ENCODE results near the gene SMC1B. TPM values are rescaled to one million over a fixed set of nuclear protein-coding genes. Genes with fewer than 3 reads are reported as not detected.
A peak's percentile ranks its signal among the peaks of the same experiment; 100 is the strongest.

SMC1B gene
- total RNA-seq, 4 donors from 2014 or later, result not detected

DNA sequence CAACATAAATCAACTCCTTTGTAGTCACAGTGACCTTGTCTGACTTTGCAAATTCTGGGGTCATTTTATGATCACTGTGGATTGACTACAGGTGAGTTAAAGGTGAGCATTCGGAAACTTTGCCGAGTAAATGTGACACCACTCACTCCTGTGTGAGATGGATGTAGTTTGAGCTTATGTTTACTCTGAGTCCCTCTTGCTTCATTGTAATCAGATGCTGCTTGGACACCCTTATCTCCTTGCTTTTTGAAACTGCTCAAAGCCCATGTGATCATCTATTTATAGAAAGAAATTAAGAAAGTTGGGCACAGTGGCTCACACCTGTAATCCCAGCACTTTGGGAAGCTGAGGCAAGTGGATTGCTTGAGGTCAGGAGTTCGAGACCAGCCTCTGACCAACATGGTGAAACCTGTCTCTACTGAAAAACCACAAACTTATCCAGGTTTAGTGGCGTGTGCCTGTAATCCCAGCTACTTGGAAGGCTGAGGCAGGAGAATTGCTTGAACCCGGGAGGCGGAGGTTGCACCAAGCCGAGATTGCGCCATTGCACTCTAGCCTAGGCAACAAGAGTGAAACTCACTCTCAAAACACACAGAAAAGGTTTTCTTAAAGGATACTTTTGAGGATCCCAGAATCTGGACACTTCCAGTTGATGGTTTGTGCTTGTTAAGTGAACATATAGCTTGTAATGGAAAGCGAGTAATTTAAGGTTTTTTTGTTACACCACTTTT is 96.4 kb downstream of the SMC1B start:
- intact Hi-C loops (cut with DNase I; ENCODE audit: low total_unique reads) (loop anchor here (10.0 kb wide), 2 partner anchors 238 to 938 kb away; partner anchors contain the start of gene CDPF1), in situ Hi-C loops (cut with MboI; ENCODE audit: low pct_ligation_motif_present in 1 of 4, low pct_unique_long_range_greater_than_20kb in 1 of 4, low sequenced_read_pairs in 3 of 4) (no loop called here)
- H3K4me1 ChIP-seq, result peaks cover 8 to 43% (median 28%) of the 10 kb centered on the region in 4 donors
- H3K4me3 ChIP-seq, result no peak overlapping the region
- WGBS, 2 donors (ENCODE audit: low coverage in 1 of 2), result 89 to 97% methylated on average over 3 to 9 of the region's 9 CpGs
- no peaks in the 10 kb centered on the region for H3K9me3 ChIP-seq
- H3K27ac ChIP-seq, result peak overlapping the region; percentile 76 to 87 (median 84)
- H3K36me3 ChIP-seq, result no peaks in the 10 kb centered on the region
- no peak for TF ChIP-seq POLR2AphosphoS5 (IDR thresholded peaks at IDR 0.05)
- TF ChIP-seq, protein P1, sequence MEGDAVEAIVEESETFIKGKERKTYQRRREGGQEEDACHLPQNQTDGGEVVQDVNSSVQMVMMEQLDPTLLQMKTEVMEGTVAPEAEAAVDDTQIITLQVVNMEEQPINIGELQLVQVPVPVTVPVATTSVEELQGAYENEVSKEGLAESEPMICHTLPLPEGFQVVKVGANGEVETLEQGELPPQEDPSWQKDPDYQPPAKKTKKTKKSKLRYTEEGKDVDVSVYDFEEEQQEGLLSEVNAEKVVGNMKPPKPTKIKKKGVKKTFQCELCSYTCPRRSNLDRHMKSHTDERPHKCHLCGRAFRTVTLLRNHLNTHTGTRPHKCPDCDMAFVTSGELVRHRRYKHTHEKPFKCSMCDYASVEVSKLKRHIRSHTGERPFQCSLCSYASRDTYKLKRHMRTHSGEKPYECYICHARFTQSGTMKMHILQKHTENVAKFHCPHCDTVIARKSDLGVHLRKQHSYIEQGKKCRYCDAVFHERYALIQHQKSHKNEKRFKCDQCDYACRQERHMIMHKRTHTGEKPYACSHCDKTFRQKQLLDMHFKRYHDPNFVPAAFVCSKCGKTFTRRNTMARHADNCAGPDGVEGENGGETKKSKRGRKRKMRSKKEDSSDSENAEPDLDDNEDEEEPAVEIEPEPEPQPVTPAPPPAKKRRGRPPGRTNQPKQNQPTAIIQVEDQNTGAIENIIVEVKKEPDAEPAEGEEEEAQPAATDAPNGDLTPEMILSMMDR (IDR thresholded peaks at IDR 0.05), result no peak
- no peak for TF ChIP-seq EP300 (IDR thresholded peaks at IDR 0.05; ENCODE audit: low read depth)
- TF ChIP-seq POLR2A (IDR thresholded peaks at IDR 0.05), result no peak
- no peak for DNase-seq
- no peaks in the 10 kb centered on the region for H3K27me3 ChIP-seq

DNA sequence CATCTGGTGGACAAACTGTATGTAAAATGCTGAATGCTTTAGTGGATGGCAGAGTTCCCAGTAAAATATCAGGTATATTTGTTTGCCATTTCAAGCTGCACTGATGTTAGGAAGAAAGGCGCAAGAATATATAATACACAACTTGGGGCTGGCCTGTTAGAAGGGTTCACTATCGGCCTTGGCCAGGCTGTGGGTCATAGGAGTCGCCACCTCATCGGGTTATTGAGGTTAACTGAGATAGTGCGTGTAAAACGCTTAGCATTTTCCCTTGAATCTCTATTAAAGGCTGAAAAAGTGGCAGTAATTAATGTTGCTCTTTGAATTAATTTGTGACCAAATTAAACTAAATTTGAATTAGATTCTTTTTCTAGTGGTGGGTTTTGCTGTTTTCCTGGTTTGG is 98.6 kb downstream of the SMC1B start:
- Histone ChIP-seq H3K9me3 (no peaks in the 10 kb centered on the region), H3K4me1 (peaks cover 17 to 54% (median 40%) of the 10 kb centered on the region in 4 donors), H3K4me3 (no peak overlapping the region), H3K36me3 (no peaks in the 10 kb centered on the region), H3K27ac (peak overlapping the region in 1 of 4 donors; percentile 21), H3K27me3 (no peaks in the 10 kb centered on the region)
- 82 to 90% methylated on average over 5 to 6 of the region's 6 CpGs for WGBS, 2 donors (ENCODE audit: low coverage in 1 of 2)
- in situ Hi-C loops (cut with MboI; ENCODE audit: low pct_ligation_motif_present in 1 of 4, low pct_unique_long_range_greater_than_20kb in 1 of 4, low sequenced_read_pairs in 3 of 4), result no loop called here
- DNase-seq, result no peak
- intact Hi-C loops (cut with DNase I; ENCODE audit: low total_unique reads), result loop anchor here (10.0 kb wide), 2 partner anchors 240 to 940 kb away; partner anchors contain the start of gene CDPF1
- TF ChIP-seq POLR2AphosphoS5 (IDR thresholded peaks at IDR 0.05) (no peak), POLR2A (IDR thresholded peaks at IDR 0.05) (no peak), EP300 (IDR thresholded peaks at IDR 0.05; ENCODE audit: low read depth) (no peak)
- TF ChIP-seq, protein P1 (IDR thresholded peaks at IDR 0.05), result no peak

DNA sequence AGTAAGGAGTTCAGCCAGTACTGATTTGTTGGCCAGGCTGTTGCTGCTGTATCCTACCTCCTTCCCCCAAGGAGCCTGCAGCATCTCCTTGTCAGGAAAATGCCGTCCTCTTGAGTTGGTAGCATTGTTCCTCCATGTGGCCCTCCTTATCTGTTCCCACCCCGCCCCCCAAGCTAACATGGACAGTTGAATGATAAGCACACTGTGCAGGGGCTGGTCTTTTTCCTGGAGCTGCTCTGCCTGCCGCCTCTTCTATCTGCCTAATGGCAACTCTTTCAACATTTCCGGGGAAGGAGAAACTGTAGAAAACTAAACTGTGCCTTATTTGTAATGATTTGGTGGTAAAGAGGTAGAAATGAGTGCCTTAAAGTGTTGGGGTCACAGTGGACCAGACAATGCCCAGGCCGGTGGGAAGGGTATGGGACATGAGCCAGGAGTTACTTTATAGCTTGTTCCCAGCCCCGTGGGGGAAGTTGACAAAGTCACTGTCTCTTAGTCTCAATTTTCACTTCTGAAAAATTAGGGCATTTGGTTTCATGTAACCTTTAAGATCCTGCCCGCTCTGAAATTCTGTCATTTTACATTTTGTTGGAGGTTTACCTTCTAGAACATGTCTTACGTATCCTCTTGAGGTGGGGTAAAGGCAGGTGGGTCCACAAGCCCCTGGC is 99.2 kb downstream of the SMC1B start:
- intact Hi-C loops (cut with DNase I; ENCODE audit: low total_unique reads) (loop anchor here (10.0 kb wide), 2 partner anchors 241 to 941 kb away; partner anchors contain the start of gene CDPF1), in situ Hi-C loops (cut with MboI; ENCODE audit: low pct_ligation_motif_present in 1 of 4, low pct_unique_long_range_greater_than_20kb in 1 of 4, low sequenced_read_pairs in 3 of 4) (no loop called here)
- H3K4me3 ChIP-seq, result no peak overlapping the region
- 64 to 65% methylated on average over 4 to 8 of the region's 8 CpGs for whole genome bisulfite sequencing, 2 donors (ENCODE audit: low coverage in 1 of 2)
- no peak for DNase-seq
- H3K27me3 ChIP-seq, result no peaks in the 10 kb centered on the region
- no peaks in the 10 kb centered on the region for H3K36me3 ChIP-seq
- no peaks in the 10 kb centered on the region for H3K9me3 ChIP-seq
- H3K4me1 ChIP-seq, result peaks cover 11 to 50% (median 37%) of the 10 kb centered on the region in 4 donors
- peak overlapping the region in 2 of 4 donors; percentile 5 to 21 for H3K27ac ChIP-seq
- TF ChIP-seq, protein P1 (IDR thresholded peaks at IDR 0.05), result no peak
- TF ChIP-seq POLR2AphosphoS5 (IDR thresholded peaks at IDR 0.05) (no peak), EP300 (IDR thresholded peaks at IDR 0.05; ENCODE audit: low read depth) (no peak), POLR2A (IDR thresholded peaks at IDR 0.05) (no peak)

DNA sequence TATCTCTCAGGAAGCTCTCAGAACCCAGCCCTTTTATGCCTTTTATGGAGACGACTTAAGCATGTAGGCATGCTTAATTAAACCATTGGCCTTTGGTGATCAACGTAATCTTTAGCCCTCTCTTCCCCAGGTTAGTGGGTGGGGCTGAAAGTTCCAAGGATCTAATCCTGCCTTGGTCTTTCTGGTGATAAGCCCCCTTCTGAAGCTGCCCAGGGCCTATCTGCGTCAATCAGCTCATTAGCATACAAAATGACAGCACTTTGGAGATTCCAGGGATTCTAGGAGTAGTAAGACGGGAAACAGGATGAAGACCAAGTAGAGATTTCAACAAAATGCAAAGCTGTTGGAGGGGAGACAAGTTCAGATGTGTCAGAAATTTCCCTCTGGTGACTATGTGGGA is 100.5 kb downstream of the SMC1B start:
- Histone ChIP-seq H3K4me3 (no peak overlapping the region), H3K27me3 (no peaks in the 10 kb centered on the region), H3K9me3 (no peaks in the 10 kb centered on the region), H3K36me3 (no peaks in the 10 kb centered on the region), H3K4me1 (peaks cover 11 to 45% (median 34%) of the 10 kb centered on the region in 4 donors), H3K27ac (no peak overlapping the region)
- no peak for TF ChIP-seq POLR2A (IDR thresholded peaks at IDR 0.05)
- TF ChIP-seq, protein P1 (IDR thresholded peaks at IDR 0.05), result no peak
- TF ChIP-seq EP300 (IDR thresholded peaks at IDR 0.05; ENCODE audit: low read depth), result no peak
- TF ChIP-seq POLR2AphosphoS5 (IDR thresholded peaks at IDR 0.05), result no peak
- intact Hi-C loops (cut with DNase I; ENCODE audit: low total_unique reads) (loop anchor here (10.0 kb wide), 2 partner anchors 242 to 942 kb away; partner anchors contain the start of gene CDPF1), in situ Hi-C loops (cut with MboI; ENCODE audit: low pct_ligation_motif_present in 1 of 4, low pct_unique_long_range_greater_than_20kb in 1 of 4, low sequenced_read_pairs in 3 of 4) (no loop called here)
- DNase-seq, result no peak
- WGBS, 2 donors (ENCODE audit: low coverage in 1 of 2), result 79% methylated on average over 4 of the region's 4 CpGs; no CpG with 5 or more reads in 1 of the 2 donors

All from transverse colon (tissue), 4 donors.